Hematopoietic multipotent progenitor cell treated with erythropoietin and hydrocortisone succinate and interleukin-3 and kit ligand, for 17 days (in vitro differentiated cells): ENCODE data around the gene CCL25.
"Not testable (repeated sequence)": the region's sequence is repeated elsewhere in the genome, so short reads cannot be mapped to it uniquely, and the experiment has no call there.

ENCODE experiments used
- DNase-seq: peaks from one replicate; pipeline ENCODE4 v3.0.0-alpha.2; 2015; ENCODE audit warnings: low spot score

Gene CCL25, protein sequence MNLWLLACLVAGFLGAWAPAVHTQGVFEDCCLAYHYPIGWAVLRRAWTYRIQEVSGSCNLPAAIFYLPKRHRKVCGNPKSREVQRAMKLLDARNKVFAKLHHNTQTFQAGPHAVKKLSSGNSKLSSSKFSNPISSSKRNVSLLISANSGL

DNA sequence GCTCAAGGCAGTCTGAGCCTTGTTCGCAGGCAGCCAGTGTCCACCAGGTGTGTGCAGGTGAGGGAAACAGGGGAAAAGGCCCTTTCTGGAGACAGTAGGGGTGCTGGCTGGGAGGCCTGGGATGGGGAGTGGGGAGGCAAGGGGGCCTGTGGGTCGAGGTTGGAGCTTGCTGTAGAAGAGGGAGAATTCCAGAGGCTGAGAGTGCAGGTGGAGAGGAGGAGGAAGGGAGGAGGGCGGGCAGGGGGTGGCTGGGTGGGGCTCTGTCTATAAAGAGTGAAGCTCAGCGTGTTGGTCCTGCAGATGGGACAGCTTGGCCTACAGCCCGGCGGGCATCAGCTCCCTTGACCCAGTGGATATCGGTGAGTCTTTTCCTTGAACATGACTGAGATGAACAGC is at the start of gene CCL25:
Gene CCL25 (plus strand): TSS at position 297 of the 396 bp plus-strand sequence. CDS start 290 bp downstream, outside the sequence.
- DNase-seq: no peak

DNA sequence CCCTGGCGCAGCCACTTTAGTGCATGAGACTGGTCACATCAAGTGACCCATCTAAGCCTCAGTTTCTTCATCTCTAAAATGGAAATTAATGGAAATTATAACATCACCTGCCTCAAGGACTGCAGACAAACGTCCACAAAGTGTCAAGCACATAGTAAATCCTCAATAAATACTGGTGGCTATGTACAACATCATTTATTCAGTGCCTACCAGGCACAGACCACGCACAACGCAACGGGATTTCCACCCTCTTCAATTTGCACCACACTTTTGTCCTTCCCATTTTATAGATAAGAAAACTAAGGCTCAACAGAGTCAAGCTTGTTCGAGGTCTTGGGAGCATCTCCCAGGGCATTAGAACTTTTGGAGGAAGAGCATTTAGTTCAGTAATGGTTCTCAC is 48.6 kb upstream of the CCL25 start:
- DNase-seq: no peak

DNA sequence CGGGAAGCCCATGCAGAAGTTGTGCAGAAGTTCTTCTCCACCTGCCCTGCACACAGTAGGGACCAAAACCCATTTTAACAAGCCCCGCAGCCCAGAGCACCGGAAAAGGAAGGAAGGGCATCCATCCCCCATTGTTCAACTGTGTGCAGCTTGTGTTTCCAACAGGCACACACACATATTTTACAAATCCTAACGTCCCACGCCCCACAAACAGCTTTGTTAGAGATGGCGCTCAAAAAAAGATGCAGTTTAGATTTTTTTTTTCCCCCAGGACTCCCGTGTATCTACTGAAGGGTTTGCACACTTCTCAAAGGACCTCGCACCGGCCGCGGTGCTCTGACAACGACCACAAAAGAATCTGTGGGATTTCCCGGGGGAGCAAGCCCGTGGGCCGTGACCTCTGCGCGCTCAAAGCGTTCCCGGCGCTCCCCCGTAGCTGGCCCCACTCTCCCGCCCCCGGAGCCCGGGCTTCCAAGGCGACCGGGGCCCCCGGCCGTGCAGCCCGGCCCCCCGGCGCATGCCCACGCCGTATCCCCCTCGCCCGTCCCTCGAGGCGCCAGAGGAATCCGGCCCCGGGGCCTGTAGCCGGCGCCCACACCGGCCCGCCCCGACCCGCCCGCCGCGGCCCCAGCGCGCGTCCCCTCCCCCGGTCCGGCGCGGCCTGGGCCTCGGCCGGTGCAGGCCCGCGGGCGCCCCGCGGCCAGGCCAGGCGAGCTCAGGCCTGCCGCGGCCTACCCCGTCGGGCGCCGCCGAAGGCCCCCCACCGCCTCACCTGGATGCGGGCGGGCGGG is 47.6 kb upstream of the CCL25 start:
- no peak for DNase-seq

DNA sequence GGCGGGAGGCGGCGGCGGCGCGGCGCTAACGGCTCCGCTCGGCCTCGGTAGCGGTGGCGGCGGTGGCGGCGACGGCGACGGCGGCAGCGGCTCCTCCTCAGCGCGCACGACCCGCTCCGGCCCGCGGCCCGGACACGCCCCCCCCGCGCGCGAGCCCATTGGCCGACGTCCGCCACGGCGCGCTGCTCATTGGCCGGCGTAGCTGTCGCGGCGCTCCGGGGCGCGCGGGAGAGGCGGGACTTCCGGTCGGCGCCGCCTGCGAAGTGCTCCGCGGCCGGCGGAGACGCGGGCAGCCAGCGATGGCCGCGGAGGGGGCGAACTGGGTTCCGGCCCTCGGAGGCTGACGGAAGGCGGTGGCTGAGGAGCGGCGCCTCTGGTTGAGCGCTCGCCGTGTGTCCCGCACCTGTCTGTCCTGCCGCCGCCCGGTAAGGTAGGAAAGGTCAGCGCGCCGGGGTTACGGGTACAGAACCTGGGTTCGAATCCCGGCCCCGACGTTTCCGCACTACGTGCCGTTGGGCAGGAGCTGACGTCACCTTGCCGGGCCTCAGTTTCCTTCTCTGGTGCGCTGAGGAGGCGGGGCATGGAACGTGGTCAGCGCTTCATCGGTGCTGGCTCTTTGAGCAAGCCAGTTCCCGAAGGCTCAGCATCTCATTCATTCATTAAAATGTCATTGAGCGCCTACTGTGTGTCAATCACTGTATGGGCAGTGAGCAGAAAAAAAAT is 46.9 kb upstream of the CCL25 start, which contains the start of gene ELAVL1:
Gene ELAVL1 (minus strand): TSS at position 108 of the 723 bp plus-strand sequence. CDS start 13,826 bp downstream, outside the sequence.
- peak; percentile 92 for DNase-seq

DNA sequence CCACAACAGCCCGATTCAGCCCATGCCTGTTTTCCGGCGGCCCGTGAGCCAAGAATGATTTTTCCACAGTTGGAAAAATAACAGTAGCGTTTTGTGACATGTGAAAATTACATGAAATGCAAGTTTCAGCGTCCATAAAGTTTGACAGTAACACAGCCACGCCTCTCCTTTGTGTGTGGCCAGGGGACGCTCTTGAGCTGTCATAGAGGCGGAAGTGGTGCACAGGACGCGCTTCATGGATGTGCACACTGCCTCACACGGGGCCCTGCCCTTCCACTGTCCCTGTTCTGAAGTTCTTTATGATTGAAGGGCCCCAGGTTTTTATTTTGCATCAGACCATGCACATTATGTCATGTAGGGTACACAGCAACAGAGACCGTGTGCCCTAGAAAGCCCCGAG is 34.8 kb upstream of the CCL25 start:
- DNase-seq: peak; percentile 69

DNA sequence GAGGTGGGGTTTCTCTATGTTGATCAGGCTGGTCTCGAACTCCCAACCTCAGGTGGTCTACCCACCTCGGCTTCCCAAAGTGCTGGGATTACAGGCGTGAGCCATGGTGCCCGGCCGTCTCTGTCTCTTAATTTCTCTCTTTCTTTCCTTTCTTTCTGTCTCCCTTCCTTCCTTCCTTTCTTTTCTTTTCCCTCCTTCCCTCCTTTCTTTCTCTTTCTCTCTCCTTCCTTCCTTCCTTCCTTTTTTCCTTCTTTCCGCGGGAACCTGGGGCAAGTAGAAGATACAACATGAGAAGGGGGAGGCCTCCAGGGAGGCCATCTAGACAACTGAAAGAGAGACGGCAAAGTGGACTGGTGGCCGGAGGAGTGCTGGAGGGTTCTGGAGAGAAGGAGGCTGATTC is 31.9 kb upstream of the CCL25 start:
- DNase-seq: no peak

DNA sequence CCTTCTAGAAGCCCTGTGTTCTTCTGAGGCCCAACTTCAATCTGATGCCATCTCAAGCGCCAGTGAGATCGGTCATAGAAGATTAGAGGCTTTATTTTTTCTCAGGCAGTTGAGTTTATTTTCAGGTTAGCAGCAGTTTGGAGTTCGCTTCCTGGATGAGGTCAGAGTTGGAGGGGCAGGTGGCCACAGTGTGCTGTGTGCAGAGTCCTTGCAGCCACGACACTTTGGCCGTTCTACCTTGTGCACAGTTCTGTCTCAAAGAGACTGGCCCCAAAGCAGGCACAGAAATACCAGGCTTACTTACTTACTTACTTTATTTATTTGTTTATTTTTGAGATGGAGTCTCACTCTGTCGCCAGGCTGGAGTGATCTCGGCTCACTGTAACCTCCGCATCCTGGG is 31.2 kb upstream of the CCL25 start:
- no peak for DNase-seq

DNA sequence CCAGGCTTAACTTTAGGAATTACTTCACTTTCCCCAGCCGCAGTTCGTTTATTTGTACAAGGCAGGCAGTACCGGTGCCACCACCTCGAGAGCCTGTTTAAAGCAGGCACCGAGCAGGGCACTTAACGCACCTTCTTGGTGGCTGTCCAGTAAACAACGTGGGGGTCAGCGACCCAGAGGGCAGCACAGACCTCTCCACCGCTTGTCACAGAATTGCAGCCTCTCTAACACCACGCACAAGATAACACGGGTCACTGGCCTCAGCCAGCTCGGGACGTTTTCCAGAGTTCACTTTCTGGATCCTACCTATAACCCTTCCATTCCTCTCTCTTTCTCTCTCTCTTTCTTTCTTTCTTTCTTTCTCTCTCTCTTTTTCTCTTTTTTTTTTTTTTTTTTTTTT is 30.3 kb upstream of the CCL25 start:
- DNase-seq: no peak

DNA sequence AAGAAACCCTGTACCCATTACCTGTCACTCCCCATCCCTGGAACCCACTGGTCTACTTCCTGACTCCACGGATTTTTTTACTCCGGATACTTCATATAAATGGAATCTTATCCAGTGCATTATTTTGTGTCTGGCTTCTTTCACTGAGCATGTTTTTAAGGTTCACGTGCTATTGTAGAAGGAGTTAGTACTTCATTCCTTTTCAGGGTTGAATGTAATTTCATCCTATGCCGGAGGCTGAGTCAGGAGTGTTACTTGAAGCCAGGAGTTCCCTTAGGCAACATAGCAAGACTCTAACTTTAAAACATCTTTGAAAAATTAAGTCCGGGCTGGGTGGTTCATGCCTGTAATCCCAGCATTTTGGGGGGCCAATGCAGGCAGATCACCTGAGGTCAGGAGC is 29.2 kb upstream of the CCL25 start:
- DNase-seq: no peak

DNA sequence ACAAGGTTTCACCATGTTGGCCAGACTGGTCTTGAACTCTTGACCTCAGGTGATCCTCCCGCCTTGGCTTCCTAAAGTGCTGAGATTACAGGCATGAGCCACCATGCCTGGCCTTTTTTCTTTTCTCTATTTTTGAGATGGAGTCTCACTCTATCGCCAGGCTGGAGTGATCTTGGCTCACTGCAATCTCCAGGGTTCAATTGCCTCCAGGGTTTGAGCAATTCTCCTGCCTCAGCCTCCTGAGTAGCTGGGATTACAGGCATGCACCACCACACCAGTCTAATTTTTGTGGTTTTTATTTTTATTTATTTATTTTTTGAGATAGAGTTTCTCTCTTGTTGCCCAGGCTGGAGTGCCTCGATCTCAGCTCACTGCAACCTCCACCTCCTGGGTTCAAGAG is 28.3 kb upstream of the CCL25 start:
- not testable (repeated sequence) for DNase-seq

DNA sequence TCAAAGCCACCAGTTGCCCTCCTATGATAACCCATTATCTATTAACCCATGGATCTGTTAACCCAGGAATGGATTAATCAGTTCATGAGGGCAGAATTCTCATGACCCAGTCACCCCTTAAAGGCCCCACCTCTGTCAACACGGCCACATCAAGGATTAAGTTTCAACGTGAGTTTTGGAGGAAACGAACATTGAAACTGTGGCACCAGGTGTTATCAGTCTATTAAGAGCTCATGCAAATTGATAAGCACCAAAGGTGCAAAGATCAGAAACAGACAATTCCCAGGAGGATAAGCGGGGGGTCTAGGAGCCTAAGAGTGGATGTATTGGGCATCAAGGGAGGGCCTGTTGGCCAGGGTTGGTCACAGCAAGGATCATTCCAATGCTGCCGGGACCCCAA is 27.2 kb upstream of the CCL25 start:
- DNase-seq: no peak

DNA sequence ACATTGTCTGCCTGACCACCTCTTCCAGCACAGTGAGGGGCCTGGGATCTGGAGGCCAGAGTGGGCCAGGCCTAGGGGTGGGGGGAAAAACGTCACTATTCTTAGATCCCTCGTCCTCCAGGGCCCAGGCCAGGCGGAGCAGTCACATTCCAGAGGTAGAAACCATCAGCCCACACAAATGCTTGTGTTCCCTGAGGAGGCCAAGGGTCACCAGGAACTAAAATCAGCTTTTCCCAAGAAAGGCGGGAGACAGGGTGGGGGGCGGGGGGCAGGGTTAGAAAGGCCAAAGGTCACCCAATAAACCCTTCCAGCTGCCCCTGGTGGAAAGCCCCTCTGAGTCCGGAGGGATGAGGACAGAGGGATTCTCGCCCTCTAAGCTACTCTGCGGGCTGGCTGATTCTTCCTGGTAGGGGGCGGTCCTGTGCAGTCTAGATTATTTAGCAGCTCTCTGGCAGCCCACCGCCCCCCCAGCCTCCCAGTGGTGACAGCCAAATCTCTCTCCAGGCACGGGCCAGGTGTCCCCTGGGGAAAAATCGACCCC is 23.5 kb upstream of the CCL25 start:
- DNase-seq: no peak

DNA sequence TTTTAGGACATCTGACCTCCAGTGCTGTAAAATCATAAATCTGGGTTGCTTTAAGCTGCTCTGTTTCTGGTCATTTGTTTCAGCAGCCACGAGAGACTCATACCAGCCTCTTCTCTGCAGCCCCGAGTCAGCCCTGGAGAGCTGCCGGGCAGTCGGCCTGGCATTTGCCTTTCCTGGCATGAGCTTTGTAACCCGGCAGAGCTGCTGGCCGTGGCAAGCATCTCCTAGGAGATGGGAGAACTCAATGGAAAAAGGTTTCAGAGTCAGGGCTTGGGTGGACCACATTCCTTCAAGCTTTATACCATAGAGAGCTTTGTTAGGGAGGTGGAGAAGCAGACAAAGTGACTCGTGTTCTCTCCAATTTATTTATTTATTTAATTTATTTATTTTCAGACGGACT is 21.6 kb upstream of the CCL25 start:
- DNase-seq: no peak

DNA sequence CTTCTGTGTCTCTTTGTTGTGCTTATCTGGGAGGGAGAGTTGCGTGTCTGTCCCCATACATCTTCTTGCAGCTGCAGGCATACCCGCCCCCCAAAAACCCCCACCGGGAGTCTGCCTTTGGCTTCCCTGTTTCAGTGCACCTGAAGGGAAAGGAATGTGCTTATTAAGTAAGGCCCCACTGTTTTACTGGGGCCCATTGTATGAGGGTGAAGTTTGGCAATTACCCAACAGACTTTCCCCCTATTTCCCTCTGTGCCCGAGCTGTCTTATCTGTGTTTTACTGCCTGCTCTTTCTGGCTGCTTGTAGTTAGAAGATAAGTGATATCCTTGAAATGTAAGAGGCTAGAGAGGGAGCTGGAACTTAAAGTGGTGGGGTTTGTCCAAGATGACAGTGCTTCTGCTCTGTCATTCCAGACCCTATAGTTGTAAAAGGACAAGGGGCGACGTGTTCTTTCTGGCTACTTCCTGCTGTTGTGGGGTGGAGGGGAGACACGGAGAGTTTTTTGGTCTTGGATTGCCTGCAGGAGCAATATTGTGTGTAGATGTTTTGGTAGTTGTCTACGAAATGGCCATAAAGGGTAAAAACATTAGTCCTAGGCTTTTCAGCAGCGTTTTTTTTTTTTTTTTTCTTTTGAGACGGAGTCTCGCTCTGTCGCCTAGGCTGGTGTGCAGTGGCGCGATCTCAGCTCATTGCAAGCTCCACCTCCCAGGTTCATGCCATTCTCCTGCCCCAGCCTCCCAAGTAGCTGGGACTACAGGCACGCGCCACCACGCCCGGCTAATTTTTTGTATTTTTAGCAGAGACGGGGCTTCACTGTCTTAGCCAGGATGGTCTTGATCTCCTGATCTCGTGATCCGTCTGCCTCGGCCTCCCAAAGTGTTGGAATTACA is 19.0 kb upstream of the CCL25 start:
- peak; percentile 72 for DNase-seq

DNA sequence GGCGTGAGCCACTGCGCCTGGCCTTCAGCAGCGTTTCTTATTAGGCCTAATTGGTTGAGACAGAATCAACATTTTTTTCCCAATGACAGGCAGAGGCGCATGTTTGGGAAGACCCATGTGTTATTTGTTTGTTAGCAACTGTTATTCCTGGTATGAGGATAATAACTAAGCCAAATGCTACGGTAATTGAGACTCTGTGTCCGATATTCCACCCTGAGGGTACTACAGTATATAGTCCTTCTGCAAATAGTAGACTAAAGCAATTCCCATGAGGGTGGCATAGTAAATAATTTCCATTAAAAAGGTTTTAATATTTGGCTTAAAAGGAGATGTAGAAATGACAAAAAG is 18.4 kb upstream of the CCL25 start:
- DNase-seq: no peak

DNA sequence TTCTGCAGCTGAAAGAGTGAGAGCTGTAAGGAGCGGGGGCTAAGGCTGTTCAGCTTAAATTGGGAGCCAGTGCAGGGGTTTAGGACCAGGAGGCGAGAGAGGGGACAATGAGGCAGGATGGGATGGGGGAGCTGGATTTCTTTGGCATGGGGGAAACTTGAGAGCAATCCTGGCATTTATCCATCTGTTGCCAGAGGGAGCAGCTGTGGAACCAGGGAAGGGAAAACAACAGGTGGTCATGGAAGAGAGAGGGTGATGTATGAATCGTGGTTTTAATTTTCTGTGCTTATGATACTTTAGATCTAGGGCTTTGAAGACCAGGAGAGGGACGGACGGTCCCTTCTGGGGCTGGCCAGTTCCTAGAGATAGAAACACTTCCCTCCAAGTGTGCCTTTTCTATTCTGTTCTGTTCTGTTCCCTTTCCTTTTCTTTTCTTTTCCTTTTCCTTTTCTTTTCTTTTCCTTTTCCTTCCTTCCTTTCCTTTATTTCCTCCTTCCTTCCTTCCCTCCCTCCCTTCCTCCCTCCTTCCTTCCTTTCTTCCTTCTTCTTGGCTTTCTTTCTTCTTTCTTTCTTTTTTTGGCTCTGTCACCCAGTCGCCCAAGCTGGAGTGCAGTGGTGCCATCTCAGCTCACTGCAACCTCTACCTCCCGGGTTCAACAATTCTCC is 16.0 kb upstream of the CCL25 start:
- DNase-seq: no peak

DNA sequence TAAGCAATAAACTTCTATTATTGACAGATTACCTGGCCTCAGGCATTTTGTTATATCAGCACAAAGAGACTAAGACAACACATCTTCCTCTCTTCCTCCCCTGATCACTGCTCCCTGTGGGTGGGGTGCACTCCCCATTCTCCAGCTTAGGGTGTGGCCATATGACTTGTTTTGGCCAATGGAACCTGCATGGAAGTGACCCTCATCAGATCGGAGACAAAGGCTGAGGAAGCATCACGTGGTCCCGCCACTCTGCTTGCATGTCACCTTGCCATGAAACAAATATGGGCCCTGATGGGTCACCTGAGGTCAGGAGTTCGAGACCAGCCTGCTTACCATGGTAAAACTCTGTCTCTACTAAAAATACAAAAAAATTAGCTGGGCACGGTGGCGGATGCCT is 13.7 kb upstream of the CCL25 start:
- no peak for DNase-seq

DNA sequence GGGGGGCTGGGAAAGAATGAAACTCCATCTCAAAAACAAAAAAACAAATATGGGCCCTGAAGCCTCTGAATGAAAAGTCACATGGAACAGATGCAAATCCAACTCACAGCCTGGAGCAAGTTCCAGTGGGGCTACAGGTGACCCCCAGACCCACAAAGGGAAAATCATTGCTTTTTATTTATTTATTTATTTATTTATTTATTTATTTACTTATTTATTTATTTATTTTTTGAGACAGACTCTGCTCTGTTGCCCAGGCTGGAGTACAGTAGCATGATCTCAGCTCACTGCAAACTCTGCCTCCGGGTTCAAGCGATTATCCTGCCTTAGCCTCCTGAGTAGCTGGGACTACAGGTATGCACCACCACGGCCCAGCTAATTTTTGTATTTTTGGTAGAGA is 13.3 kb upstream of the CCL25 start:
- DNase-seq: no peak

DNA sequence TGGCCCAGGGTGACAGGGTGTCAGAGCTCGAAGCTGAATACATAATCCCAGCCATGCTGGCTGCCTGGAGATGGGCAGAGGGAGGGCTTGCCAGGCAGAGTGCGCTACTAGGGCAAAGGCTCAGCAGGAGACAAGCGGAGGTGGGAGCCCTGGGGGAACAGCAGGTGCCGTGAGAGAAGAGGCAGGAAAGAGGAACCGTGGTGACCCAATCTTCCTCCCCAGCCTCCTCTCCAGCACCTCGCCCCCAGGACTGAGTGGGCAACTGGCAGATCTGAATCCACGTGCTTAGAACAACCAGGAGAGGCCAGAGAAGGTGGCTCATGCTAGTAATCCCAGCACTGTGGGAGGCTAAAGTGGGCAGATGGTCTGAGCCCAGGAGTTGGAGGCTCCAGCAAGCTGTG is 11.0 kb upstream of the CCL25 start:
- no peak for DNase-seq

DNA sequence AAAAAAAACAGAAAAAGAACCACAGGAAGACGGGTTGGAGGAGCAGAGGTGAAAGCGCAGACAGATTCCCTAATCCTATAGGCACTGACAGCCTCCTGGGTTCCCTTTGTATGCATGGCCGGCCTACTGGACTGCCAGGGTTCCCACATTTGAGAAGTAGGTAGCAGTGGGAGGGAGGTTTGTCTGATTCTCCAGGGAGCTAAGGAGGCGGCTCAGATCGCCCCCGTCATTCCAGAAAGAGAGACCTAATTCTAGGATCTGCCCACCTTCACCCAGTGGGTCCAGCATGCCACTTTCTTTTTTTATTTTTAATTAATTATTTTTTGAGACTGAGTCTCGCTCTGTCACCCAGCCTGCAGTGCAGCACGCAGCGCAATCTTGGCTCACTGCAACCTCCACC is 9.7 kb upstream of the CCL25 start:
- no peak for DNase-seq

DNA sequence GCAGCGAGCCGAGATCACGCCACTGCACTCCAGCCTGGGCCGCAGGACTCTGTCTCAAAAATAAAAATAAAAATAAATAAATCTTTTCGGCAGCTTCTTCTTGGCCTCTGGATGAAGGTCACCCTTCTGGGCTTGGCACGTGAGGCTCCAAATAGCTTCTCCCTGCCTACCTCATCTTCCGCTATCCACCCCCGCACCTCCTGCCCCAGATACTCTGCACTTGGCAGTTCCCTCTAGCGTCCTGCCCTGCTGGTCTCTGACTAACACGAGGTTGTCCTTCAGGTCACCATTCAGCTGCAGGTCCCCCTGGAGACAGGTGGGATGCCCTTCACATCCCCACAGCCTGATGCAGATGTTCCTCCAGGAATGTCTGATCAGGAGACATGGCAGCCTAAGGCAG is 8.5 kb upstream of the CCL25 start:
- no peak for DNase-seq
